ENCODE results near the gene GRM2.

GRM2 gene

GRCh38 chr3:51686512-51687215 is 20.2 kb upstream of the GRM2 start:
- TF ChIP-seq CTCF (IDR thresholded peaks at IDR 0.05; ENCODE audit: low read depth, low read length), result no peak
- H3K27ac ChIP-seq, result no peak overlapping the region
- H3K27me3 ChIP-seq (ENCODE audit: insufficient read depth, low read depth, severe bottlenecking), result no peaks in the 10 kb centered on the region
- no peaks in the 10 kb centered on the region for H3K9me3 ChIP-seq (ENCODE audit: severe bottlenecking)
- no peak overlapping the region for H3K4me3 ChIP-seq (ENCODE audit: low read depth, low read length)
- H3K36me3 ChIP-seq, result peaks cover 35% of the 10 kb centered on the region
- no peak for DNase-seq

GRCh38 chr3:51687431-51688205 is 19.2 kb upstream of the GRM2 start:
- Histone ChIP-seq H3K36me3 (peaks cover 33% of the 10 kb centered on the region), H3K27me3 (ENCODE audit: insufficient read depth, low read depth, severe bottlenecking) (no peaks in the 10 kb centered on the region), H3K27ac (no peak overlapping the region), H3K9me3 (ENCODE audit: severe bottlenecking) (no peaks in the 10 kb centered on the region), H3K4me3 (ENCODE audit: low read depth, low read length) (no peak overlapping the region)
- TF ChIP-seq CTCF (IDR thresholded peaks at IDR 0.05; ENCODE audit: low read depth, low read length), result no peak
- no peak for DNase-seq

DNA sequence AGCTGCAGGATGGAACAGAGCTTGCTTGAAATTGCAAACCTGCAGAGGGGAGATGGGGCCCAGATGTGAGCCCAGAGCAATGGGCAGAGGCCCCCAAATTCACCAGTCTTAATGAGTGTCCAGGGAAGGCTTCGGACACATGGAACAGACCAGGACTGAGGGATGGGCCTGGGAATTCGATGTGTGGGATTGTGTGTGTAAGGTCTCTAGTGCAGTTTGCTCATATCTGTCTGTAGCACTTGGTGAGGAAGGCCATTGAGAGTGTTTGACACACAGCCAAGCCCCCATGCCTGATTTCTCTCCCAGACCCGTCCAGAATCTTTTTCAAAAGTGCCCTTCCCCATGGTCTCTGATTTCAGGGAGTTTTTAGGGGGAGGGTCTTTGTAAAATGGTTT is 18.7 kb upstream of the GRM2 start:
- no peak for TF ChIP-seq CTCF (IDR thresholded peaks at IDR 0.05; ENCODE audit: low read depth, low read length)
- no peak overlapping the region for H3K27ac ChIP-seq
- H3K36me3 ChIP-seq, result peaks cover 39% of the 10 kb centered on the region

GRCh38 chr3:51691021-51691420 is 15.8 kb upstream of the GRM2 start:
- no peaks in the 10 kb centered on the region for H3K27me3 ChIP-seq (ENCODE audit: insufficient read depth, low read depth, severe bottlenecking)
- no peak for DNase-seq
- TF ChIP-seq CTCF (IDR thresholded peaks at IDR 0.05; ENCODE audit: low read depth, low read length), result no peak
- no peak overlapping the region for H3K27ac ChIP-seq
- no peak overlapping the region for H3K4me3 ChIP-seq (ENCODE audit: low read depth, low read length)
- H3K36me3 ChIP-seq, result peaks cover 30% of the 10 kb centered on the region
- no peaks in the 10 kb centered on the region for H3K9me3 ChIP-seq (ENCODE audit: severe bottlenecking)

More for the DNA sequence above, 18.7 kb upstream of the GRM2 start:
- H3K4me3 ChIP-seq (ENCODE audit: low read depth, low read length), result no peak overlapping the region
- DNase-seq, result no peak
- no peaks in the 10 kb centered on the region for H3K9me3 ChIP-seq (ENCODE audit: severe bottlenecking)
- H3K27me3 ChIP-seq (ENCODE audit: insufficient read depth, low read depth, severe bottlenecking), result no peaks in the 10 kb centered on the region

DNA sequence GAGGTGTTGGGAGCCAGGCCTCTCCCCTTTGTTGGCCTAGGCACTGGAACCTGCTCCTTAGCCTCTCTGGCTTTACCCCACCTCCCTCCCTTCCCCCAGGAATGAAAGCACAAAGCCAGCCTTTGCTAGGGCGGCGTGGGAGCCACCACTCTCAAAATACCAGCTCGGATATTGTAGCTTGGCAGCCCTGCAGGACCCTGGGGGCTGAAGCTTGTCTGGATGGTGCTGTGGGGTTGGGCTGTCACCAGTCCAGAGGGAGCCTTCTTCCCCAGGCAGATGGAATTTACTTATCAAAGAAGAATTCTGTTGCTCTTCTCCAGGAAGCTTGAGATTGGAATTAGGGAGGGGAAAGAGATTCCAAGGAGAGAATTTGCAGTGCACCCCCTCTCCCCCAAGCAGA is 14.9 kb upstream of the GRM2 start:
- H3K27ac ChIP-seq, result peak overlapping the region; percentile 66
- no peak overlapping the region for H3K4me3 ChIP-seq (ENCODE audit: low read depth, low read length)
- no peaks in the 10 kb centered on the region for H3K27me3 ChIP-seq (ENCODE audit: insufficient read depth, low read depth, severe bottlenecking)
- no peaks in the 10 kb centered on the region for H3K9me3 ChIP-seq (ENCODE audit: severe bottlenecking)
- peaks cover 25% of the 10 kb centered on the region for H3K36me3 ChIP-seq
- DNase-seq, result no peak
- no peak for TF ChIP-seq CTCF (IDR thresholded peaks at IDR 0.05; ENCODE audit: low read depth, low read length)
